Medulla oblongata (tissue), 1 donor: Measurements from ENCODE around the gene CATSPER4.
A peak's percentile ranks its signal among the peaks of the same experiment; 100 is the strongest.
"Not testable (repeated sequence)": the region's sequence is repeated elsewhere in the genome, so short reads cannot be mapped to it uniquely, and the experiment has no call there.

Source experiments
- DNase-seq: peaks from one replicate; pipeline ENCODE4 v3.0.0-alpha.2; 2015; ENCODE audit errors: extremely low spot score

The CATSPER4 gene

DNA sequence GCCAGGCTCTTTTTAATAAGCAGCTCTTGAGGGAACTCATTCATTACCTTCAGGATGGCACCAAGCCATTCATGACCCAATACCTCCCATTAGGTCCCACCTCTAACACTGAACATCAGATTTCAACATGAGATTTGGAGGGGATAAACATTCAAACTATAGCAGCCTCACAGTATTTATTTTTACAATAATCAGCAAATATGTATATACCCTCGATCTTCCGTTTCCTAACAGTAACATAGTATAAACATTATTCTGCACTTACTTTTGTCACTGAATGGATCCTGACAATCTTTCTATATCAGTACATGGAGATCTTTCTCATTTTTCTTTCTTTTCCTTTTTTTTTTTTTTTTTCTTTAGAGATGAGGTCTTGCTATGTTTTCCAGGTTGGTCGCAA is 5.4 kb downstream of the CATSPER4 start:
- no peak for DNase-seq

DNA sequence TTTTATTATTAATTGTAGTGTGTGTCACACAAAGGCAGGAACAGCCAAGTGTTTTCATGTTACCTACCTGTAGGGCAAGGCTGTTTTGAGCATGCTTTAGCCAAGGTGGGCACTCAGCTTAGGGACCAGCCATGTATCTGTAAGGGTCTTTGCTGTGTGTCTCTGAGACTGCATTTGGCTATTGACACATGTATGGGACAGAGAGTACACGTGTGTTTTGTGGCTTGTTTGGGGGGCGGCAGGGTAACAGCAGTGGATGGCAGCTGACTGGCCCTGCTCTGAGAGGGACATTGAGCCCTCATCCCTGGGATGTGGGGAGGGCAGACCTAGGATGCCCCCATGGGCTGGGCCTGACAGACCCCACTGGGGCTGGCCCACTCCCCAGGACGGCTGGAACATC is 6.9 kb downstream of the CATSPER4 start:
- no peak for DNase-seq

DNA sequence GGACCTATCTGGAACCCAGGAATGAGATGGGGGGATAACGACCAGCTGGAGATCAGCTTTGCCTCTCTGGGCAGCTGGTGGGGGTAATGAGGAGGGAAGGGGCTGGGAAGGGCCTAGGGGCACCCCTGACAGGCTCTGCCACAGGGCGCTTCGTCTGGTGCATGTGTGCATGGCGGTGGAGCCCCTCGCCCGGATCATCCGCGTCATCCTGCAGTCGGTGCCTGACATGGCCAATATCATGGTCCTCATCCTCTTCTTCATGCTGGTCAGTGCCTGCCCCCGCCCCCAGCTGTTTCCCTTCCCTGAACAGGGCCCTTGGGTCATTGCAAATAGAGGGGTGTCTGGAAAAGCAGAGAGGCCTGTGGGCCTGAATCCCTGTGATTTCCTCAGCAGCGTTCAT is 7.4 kb downstream of the CATSPER4 start:
- DNase-seq: no peak

DNA sequence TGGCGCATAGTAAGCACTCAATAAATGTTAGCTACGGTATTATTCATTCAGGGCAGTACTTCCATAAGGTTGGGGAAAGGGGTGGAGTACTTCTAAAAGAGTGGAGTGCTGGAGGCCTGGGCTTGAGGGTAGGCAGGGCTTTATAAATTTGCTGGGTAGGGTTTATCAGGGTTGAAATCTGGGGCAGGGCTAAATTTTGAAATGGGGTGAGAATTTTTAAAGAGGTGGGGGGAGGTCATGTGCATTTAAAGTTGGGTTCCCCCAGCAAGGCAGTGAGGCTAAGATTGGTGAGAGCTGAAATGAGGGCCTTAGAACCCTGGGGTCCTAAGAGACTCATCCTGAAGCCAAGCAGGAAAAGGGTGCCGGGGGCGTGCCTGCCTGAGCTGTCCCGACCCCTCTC is 10.0 kb downstream of the CATSPER4 start:
- DNase-seq: no peak

DNA sequence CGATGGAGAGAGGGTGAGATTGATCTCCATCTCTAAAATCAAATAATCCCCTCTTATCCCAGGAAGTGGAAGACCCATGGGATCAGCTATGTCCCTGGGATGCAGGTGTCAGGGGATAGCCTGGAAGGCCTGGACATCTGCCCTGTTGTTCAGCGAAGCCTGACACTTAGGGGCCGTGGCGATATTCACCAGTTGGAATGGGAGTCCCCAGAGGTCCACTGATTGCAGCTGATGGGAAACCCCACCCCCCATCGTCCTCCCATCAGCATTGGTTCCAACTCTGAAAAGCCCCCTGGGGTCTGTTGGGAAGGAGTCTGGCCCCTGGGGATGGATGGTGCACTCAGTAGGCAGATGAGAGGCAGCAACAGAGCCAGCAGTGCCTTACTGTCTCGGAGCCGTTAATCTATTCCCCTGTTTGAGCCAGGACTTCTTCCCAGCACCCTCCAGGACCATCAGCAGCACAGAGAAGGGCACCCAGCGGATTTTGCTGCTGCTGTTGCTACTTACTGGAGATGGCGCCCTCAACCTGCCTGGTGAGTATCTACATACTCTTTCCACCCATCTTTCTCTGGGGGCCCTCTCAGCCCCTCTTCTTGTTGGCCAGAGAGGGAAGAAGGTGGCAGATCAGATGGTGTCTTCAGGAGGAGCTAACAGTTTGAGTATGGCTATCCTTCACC is 13.4 kb downstream of the CATSPER4 start:
- no peak for DNase-seq

DNA sequence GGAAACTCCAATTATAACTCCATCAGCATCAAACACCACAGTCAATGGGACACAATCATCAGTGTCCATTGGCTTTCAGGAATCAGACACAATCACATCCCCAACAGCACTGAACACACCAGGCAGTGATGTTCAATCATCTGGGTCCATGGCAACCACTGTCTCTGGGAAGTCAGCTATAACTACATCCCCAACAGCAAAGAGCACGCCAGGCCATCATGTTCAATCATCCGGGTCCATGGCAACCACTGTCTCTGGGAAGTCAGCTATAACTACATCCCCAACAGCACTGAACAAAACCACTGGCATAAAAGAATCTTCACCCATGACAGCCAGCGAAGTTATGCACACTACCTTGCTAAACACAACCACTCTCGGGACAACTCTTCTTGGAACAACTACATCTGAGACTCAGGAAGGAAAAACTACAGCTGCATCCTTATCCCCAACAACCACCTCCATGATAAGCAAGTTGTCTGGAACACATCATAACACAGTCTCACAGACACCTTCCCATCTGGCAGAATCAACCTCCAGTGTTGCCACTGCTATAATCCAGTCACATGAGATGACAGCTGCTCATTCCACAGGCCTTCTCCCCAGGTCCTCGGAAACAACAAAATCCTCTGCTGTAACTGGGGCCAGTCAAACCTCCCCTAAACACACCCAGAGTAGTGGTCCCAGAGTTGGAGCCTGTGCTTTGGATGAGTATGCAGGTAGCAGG is 19.9 kb downstream of the CATSPER4 start:
- no peak for DNase-seq

DNA sequence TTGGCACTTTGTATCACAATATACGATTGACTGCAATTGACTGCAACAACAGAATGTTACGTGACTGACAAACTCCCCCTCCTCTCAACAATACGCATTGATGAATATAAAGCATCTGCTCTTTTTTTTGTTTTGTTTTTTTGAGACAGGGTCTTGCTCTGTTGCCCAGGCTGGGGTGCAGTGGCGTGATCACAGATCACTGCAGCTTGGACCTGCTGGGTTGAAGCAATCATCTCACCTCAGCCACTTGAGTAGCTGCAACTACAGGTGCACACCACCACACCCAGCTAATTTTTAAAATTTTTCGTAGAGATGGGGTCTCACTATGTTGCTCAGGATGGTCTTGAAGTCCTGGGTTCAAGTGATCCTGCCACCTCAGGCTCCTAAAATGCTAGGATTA is 22.3 kb downstream of the CATSPER4 start:
- no peak for DNase-seq

DNA sequence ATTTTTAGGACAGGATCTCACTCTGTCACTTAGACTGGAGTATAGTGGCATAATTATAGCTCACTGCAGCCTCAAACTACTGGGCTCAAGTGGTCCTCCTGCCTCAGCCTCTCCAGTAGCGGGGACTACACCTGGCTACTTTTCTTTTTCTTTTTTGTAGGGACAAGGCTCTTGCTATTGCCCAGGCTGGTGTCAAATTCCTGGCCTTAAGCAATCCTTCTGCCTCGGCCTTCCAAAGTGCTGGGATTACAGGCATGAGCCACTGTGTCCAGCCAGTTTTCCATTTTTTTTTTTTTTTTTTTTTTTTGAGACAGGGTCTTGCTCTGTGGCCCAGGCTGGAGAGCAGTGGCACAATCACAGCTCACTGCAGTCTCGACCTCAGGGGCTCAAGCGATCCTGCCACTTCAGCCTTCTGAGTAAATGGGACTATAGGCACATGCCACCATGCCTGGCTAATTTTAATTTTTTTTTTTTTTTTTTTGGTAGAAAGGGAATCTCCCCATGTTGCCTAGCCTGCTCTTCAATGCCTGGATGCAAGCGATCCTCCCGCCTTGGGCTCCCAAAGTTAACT is 23.0 kb downstream of the CATSPER4 start:
- DNase-seq: no peak

DNA sequence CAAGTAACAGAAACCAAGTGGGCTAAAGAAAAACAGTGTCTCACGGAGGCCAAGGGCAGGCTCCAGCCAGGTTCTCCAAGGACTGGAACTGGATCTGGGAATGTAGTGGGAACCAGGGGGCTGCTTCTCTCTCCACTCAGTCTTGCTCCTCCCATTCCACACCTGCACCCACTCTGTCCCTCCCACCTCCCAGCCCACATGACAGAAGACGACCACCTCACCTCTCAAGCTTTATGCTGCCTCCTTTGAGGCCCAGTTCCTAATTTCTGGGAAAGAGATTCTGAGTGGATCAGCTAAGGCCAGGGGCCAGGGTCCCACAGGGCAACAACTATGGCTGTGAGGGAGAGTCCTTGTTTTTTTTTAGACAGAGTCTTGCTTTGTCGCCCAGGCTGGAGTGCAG is 24.8 kb downstream of the CATSPER4 start:
- DNase-seq: no peak

DNA sequence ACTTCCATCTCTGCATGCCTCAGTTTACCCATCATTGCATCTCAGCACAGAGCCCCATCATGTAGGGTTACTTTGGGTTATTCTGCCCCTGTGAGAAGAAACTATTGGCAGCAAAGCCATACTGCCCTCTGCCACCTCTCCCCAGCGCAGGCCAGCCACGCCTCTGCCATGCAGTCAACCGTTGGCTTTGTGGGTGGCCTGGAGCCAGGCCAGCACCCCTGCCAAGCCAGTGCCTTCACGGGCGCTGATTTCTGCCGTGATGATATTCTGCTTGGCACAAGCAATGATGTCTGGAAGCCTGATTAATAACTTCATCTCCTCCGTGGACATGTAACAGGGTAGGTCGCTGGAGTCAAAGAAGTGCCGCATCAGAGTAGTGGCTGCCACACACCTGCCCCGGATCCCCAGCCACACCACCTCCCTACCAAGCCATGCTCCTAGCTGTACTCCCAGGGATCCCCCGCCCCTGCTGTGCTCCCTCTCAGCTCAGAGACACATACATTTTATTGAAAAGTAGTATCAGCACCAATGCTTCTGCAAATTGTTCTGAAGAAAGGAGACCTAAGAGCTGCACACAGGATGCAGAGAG is 28.6 kb downstream of the CATSPER4 start:
- DNase-seq: no peak

DNA sequence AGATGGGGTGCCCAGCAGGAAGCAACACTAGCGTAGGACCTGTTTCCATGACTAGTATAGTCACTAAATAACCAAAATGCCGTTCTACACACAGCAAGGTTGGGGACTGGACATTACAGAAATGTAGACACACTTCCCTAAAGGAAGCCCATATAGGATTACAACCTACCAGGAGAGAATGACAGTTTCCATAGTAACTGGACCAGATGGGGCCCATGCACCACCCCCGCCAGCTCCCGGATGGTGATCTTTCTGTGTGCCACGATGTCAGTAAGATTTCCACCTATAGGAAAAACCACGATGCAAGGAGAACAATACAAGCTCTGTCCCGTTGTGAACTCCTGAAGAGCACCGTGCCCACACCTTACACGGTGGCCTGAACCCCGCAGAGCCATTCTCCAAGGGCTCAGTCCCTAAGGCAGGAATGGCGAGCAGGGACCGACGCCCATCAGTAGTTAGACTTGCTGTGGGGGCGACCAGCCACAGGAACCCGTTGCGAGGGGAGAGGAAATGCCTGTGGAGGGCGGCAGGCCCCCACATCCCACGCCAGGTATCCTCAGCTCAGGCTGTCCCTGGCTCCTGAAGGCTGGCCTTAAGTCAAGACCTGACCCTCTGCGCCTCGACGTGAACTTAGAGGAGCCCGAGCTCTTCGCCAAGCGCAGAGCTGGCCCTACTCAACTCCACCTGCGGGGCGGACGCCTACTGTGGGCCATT is 30.0 kb downstream of the CATSPER4 start:
- DNase-seq: no peak

DNA sequence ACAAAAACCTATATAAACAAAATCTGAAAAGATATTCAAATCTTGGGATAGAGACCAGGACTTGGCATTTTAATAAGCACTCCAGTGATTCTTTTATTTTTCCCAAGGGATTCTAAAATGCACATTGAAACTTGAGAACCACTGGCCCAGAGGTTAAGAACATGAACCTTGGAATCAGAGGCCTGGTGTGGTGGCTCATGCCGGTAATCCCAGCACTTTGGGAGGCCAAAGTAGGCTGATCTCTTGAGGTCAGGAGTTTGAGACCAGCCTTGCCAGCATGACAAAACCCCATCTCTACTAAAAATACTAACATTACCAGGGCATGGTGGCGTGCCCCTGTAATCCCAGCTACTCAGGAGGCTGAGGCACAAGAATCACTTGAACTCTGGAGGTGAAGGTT is 30.7 kb downstream of the CATSPER4 start:
- DNase-seq: no peak

DNA sequence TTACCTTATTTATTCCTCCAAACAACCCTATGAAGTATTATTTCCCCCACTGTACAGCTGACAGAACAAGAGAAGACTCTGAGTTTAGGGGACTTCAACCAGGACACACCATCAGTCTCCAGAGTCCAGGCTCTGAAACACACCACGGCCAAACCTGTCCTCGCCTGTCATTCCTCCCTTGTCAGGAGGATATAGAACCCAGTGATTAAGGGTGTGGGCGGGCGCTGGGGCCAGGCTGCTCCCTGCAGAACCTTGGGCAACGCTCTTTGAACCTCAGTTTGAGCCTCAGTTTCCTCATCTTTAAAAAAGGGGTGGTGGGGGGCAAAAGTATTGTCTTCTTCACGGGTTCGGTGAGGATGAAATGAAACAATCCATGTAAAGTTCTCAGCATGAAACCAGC is 34.2 kb downstream of the CATSPER4 start:
- DNase-seq: no peak

DNA sequence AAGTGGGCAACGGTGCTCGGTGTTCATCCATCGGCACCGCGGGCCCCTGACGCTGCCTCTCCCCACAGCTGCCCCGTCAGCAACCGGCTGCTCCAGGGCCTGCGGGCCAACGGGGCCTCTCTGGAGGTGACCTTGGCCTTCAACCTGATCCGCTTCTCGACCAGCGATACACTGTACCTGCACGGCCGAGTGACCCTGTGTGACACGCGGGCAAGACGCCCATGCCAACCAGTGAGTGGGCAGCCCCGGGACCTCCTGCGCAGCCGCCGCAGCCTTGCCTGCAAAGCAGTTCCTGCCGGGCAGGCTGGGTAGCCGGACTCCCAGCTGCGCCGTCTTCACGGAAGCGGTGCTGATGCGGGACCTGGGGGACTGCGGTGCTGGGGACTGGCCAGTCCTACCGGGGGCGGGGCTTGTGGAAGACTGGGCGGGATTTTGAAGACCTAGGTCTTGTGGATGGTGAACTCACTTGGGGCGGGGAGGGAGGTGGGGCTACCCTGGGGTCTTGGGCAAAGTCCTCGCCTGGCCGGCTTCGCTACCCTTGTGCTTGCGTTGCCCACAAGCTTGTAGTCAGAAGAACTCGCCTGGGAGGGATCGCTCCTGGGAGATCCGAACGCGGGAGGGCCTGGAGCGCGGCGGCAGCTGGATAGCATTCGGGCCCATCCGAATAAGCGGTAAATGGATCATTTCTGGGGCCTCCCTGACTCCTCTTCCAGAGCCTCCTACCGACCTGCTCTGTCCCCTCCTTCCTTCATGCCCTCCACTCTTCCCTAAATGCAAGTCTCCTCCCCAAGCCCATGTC is 34.8 kb downstream of the CATSPER4 start:
- peak; percentile 53 for DNase-seq

DNA sequence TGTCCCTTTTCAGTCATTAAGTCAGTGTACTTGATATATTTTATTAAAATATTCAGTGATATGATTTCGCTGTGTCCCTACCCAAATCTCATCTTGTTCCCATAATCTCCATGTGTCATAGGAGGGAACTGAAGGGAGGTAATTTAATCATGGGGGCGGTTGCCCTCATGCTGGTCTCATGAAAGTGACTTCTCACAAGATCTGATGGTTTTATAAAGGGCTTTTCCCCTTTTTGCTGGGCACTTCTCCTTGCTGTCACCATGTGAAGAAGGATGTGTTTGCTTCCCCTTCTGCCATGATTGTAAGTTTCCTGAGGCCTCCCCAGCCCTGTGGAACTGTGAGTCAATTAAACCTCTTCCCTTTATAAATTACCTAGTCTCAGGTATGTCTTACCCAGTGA is 40.3 kb downstream of the CATSPER4 start:
- DNase-seq: not testable (repeated sequence)

DNA sequence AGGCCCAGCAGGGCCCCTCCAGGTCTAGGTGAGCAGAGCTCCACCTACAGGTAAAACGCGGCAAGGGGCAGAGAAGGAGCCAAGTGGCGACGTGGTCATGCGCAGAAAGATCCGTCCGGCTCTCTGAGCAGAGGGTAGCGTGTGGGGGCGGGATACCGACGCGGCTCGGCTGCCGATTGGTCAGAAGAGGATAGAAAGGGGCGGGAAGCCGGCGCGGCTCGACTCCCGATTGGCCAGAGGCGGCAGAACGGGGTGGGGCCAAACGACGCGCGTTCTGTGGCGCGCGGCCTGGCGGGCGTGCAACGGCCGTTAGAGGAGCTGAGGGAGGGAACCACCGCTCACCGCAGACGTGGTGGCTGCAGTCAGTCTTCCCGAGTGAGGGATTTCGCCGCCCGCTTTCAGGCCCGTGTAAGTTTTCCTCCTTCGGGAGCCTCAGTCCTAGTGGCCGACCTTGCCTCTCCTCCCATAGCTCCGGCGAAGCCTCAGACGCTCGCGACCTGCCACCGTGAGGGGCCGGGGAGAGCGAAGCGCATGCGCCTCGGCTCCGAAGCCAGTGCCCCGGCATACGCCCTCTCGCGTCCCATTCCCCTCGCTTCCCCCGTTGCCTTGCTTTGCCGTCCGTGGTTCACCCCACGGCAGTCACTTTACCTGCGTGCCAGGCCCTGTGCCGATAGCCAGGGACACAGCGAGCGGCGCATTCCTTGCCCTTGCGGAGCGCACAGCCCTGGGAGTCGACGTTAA is 43.7 kb downstream of the CATSPER4 start, which contains the start of gene CEP85:
TSS of gene CEP85 (plus strand) at position 298 of the 741 bp plus-strand sequence. CDS start 5,584 bp downstream, outside the sequence.
- peak; percentile 98 for DNase-seq

DNA sequence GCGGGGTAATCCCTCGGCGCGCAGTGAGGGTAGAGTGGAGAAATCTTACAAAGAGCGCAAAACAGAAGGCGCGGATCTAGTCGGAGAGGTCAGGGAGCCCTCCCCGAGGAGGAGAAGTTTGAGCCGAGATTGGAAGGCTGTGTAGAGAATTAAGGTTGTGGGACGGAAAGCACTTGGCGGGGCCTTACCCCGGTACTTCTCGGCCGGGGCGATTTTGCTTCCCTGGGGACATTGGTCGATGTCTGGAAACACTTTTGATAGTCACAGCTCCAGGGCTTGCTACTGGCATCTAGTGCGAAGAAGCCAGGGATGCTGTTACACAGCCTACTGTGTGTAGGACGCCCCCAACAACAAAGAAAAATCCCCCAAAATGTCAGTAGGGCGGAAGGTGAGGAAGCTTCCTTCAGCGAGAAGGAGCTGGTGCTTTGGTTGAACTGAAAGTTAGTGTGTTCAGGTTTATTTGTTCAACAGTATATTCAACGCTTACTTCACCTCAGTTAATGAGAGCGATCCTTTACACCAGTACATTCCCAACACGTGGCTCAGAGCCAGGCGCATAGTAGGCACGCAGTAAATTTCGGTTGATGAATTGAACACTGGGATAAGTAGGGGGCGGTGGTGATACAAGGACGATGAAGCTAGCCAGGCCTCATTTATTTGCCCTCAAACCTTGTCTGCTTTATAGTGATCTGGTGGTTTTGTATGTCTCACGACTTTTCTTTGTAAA is 44.4 kb downstream of the CATSPER4 start:
- peak; percentile 33 for DNase-seq

DNA sequence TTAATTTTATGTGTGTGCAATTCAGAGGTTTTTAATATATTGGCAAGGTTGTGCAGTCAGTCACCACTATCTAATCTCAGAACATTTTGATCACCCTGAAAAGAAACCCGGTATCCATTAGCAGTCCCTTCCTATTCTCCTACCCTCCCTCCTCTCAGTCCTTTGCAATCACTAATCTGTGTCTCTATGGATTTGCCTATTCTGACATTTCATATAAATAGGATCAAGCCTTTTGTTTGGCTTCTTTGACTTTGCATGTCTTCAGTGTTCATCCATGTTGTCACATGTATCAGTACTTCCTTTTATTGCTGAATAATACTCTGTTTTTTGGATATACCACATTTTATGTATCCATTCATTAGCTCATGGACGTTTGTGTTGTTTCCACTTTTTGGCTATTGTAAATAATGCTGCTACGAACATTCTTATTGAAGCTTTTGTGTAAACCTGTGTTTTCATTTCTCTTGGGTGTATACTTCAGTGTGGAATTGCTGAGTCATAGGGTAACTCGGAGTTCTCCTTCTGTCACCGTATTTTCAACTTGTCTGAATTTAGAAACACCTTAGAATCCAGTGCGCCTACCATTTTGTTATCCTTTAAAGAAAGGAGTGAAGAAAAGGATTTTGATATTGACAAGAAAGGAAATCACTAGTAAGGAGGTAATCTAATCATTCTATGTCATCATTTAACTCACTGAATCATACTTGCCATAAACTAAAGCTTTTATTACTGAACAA is 47.0 kb downstream of the CATSPER4 start:
- DNase-seq: no peak

DNA sequence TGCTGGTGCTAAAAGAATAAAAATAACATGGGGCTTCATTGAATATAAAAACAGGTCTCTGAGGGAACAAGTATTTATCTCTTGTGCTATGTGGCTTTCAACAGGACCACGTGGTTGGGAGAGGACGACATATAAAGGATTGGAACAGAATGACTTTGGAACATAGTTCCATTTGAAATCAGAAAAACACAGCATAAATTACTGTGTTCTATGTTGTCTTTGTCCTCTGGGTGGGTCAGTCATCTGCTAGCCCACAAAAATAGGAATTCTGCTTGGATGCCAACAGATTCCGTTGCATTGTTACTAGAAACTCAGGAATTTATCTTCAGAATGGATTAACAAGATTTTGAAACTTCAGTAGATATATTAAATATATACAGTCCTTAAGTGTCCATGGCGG is 49.5 kb downstream of the CATSPER4 start:
- DNase-seq: peak; percentile 49
